Stimulated activated effector memory CD8-positive, alpha-beta T cell treated with anti-CD3 and anti-CD28 coated beads, Interleukin-12 subunit alpha, Interleukin-12 subunit beta, amount 100 ng/mL, for 72 hours (primary cell): Measurements from ENCODE around the gene GUCY1A1.
"Not testable (repeated sequence)": the region's sequence is repeated elsewhere in the genome, so short reads cannot be mapped to it uniquely, and the experiment has no call there.

Experiments used
- ATAC-seq: fragments of 150-1000 bp; cut with Tn5 transposase; 2 replicates; pipeline ENCODE4 v1.10.0; 2021
- DNase-seq, 2 donors: peaks; one replicate each; pipeline ENCODE4 v3.0.0; 2021 to 2022; ENCODE audit warnings: low spot score in 2 of 2
- H3K27ac Mint-ChIP-seq: one replicate; pipeline ENCODE4 v1.8.0; 2022; ENCODE audit warnings: mild to moderate bottlenecking, mixed read lengths
- H3K36me3 Mint-ChIP-seq: one replicate; pipeline ENCODE4 v1.8.0; 2022; ENCODE audit warnings: mild to moderate bottlenecking, mixed read lengths
- H3K4me1 Mint-ChIP-seq: one replicate; pipeline ENCODE4 v1.8.0; 2022; ENCODE audit warnings: mixed read lengths
- H3K4me3 Mint-ChIP-seq: one replicate; pipeline ENCODE4 v1.8.0; 2022; ENCODE audit warnings: mild to moderate bottlenecking, mixed read lengths
- H3K9me3 Mint-ChIP-seq: one replicate; pipeline ENCODE4 v1.8.0; 2022; ENCODE audit warnings: mixed read lengths

Gene GUCY1A1

DNA sequence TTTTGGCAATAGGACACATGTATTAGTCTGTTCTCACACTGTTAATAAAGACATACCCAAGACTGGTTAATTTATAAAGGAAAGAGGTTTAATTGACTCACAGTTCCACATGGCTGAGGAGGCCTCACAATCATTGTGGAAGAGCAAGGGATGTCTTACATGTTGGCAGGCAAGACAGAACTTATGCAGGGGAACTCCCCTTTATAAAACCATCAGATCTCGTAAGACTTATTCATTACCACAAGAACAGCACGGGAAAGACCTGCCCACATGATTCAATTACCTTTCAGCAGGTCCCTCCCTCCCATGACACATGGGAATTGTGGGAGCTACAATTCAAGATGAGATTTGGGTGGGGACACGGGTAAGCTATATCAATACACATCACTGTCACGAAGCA, 15.9 kb upstream of the GUCY1A1 start:
- H3K4me1 Mint-ChIP-seq, H3K9me3 Mint-ChIP-seq, ATAC-seq, H3K4me3 Mint-ChIP-seq, H3K36me3 Mint-ChIP-seq, DNase-seq, H3K27ac Mint-ChIP-seq: not testable (repeated sequence)

DNA sequence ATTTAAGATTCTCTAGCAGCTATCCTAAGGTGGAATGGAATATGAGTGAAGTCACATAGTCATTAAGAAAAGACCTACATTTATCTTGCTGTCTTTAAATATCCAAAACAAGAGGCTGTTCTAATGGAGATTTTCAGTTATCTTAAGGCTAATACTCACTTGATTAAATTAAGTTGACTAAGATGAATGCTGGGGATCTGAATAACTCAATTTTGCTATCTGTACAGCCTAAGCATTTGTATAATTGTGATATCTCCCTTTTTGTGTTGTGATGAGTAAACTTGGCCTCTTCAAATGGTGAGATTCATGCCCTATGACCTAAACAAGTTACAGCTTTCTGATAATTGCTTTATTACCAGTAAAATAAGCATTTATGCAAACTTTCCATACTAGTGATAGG, 13.6 kb upstream of the GUCY1A1 start:
- H3K4me1 Mint-ChIP-seq, result no peaks in the 10 kb centered on the region
- H3K27ac Mint-ChIP-seq, result no peak overlapping the region
- DNase-seq (no peak), ATAC-seq (no peak)
- H3K4me3 Mint-ChIP-seq, result no peak overlapping the region
- H3K36me3 Mint-ChIP-seq, result no peaks in the 10 kb centered on the region
- H3K9me3 Mint-ChIP-seq, result no peaks in the 10 kb centered on the region

DNA sequence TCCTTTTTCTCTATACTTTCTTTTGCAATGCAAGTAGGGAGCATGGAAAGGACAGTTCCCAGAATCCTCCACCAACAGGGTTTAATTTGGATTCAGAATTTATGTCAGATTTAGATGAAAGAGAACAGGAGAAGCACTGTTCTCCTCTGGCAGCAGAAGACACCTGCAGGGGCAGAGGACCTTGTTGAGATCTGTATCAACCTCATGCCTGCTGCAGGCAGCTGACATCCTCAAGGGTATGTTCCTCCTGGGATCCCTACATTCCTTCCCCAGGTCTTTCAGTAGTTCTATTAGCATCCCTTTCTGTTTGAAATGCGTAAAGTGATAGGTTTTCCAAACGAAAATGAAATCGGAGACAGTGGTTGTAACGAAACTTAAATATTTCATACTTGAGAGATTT, 10.6 kb upstream of the GUCY1A1 start:
- no peak for ATAC-seq
- Mint-ChIP-seq H3K36me3 (no peaks in the 10 kb centered on the region), H3K4me1 (no peaks in the 10 kb centered on the region), H3K9me3 (no peaks in the 10 kb centered on the region), H3K4me3 (no peak overlapping the region), H3K27ac (no peak overlapping the region)
- DNase-seq, result no peak

DNA sequence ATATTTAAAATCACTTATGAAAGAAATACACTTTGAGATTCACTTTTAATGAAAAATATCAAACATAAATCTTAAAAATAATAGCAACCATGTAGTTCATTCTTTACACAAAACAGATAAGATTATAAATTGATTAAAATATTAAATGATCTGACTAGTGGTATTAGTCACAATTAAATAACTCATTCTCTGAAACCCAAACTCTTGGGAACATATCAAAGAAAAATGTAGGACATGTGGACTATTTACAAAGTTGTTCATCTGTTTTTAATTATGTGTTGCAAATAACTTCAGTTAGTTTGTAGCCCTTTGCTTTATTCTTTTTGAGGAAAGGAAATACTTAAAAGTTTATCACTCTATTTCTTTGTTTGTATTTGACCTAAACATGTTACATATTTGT, 9.5 kb upstream of the GUCY1A1 start:
- no peak for DNase-seq
- ATAC-seq, result no peak
- no peak overlapping the region for H3K4me3 Mint-ChIP-seq
- H3K27ac Mint-ChIP-seq, result no peak overlapping the region
- no peaks in the 10 kb centered on the region for H3K9me3 Mint-ChIP-seq
- H3K36me3 Mint-ChIP-seq, result no peaks in the 10 kb centered on the region
- no peaks in the 10 kb centered on the region for H3K4me1 Mint-ChIP-seq

DNA sequence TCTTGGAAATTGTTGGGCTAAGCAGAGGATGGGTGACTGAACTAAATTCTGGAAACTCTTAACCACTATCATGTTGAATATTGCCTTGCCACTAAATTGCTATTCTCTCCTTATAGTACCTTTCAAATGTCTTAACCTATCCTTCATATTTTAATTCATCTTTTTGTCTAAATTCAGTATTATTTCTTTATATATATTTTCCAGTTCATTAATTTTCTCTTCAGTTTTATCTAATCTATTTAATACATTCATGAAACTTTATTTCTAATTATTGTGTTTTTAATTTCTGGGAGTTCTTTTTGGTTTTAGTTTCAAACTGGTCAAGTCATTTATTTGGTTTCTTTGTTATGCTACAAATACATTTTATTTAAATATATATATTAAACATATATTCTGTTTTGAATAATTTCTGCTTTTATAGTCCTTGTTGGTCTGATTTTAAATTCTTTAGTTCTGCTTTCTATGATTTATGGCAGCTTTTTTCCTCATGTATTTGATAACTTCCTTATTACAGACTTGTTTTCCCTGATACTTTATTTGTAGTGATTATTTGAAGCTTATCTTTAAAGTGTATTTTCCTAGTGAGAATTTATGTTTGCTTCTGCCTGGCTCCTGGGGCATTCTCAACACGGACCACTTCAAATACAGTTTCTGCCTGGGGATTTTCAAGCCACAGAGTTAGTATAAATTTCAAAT, 8.5 kb upstream of the GUCY1A1 start:
- Mint-ChIP-seq H3K36me3 (no peaks in the 10 kb centered on the region), H3K4me1 (no peaks in the 10 kb centered on the region), H3K4me3 (no peak overlapping the region), H3K27ac (no peak overlapping the region), H3K9me3 (no peaks in the 10 kb centered on the region)
- no peak for DNase-seq
- no peak for ATAC-seq

DNA sequence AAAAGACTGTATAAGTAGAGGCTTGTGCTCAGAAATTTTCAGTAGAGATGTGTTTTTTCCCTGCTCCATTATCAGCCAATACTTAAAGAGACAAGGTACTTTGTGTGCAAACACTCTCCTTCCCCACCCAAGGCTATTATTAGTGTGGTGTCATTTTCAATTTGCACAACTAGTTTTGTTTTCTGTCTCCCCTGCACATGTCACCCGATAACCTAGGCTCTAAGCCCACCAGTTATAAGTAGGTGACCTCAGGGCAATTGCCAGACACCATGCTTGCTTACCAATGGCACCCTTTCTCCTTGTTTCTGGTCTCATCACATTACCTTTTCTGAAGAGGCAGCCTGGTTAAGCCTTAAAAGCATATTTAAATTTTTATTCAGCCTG, 8.0 kb upstream of the GUCY1A1 start:
- Mint-ChIP-seq H3K4me1 (no peaks in the 10 kb centered on the region), H3K4me3 (no peak overlapping the region), H3K27ac (no peak overlapping the region), H3K36me3 (no peaks in the 10 kb centered on the region), H3K9me3 (no peaks in the 10 kb centered on the region)
- ATAC-seq, result no peak
- DNase-seq, result no peak

DNA sequence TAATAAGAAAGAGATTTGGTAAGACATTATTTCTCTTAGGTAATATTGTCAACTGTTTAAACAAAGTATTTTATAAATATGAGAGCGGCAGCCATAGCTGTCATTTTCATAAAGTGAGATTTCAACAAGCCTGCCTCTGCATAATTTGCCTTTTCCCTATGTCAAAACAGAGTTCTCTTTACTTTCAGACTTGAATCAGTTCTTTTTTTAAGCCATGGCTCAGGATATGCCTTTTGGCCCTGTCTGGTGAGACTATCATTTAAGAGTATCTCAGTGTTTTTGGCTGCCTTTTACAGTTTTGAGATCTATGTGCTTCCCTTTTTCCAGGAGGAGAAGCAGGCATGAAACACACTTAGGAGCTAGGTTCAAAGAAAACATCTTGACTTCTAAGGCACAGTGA, 7.5 kb upstream of the GUCY1A1 start:
- DNase-seq, result no peak
- no peaks in the 10 kb centered on the region for H3K36me3 Mint-ChIP-seq
- no peaks in the 10 kb centered on the region for H3K9me3 Mint-ChIP-seq
- no peak overlapping the region for H3K4me3 Mint-ChIP-seq
- no peaks in the 10 kb centered on the region for H3K4me1 Mint-ChIP-seq
- no peak for ATAC-seq
- no peak overlapping the region for H3K27ac Mint-ChIP-seq

DNA sequence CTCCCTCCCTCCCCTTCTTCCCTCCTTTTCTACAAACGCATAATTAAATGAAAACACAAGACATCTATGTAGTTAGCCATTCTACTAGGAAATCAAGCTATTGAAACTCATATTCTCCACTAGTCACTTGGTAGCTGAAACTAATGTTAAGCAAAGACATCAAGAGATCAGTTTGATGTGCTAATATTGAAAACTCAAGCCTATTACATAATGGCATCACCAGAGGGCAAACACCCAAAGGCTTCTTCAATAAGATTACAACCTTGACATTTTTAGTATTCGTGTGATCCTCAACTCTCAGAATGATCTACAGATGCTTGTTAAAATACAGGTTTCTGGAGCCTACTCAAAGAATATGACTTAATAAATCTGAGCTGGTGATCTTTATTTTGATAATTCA, 6.2 kb upstream of the GUCY1A1 start:
- DNase-seq, result no peak
- Mint-ChIP-seq H3K36me3 (no peaks in the 10 kb centered on the region), H3K4me3 (no peak overlapping the region), H3K4me1 (no peaks in the 10 kb centered on the region), H3K27ac (no peak overlapping the region), H3K9me3 (no peaks in the 10 kb centered on the region)
- ATAC-seq, result no peak

DNA sequence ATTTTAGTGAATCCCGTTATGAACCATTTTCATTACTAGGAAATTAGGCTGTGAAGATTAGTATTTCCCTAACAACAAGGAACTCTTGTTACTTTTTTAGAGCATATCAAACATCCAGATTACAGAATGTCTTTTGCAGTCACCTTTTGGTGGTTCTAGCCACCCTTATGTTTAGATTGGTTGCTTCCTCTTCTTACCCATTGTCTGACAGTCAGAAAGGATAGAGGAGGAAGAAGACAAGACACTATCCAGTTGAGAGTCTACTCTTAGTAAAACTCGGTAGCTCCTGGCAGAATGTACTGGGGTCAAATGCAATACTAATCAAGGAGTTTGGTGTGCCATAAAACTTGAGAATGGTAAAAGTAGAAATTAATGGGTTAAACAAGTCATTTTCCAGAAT, 1.6 kb upstream of the GUCY1A1 start:
- H3K9me3 Mint-ChIP-seq, result no peaks in the 10 kb centered on the region
- no peaks in the 10 kb centered on the region for H3K36me3 Mint-ChIP-seq
- no peak for ATAC-seq
- no peak overlapping the region for H3K27ac Mint-ChIP-seq
- DNase-seq, result no peak
- no peak overlapping the region for H3K4me3 Mint-ChIP-seq
- peaks cover 7% of the 10 kb centered on the region for H3K4me1 Mint-ChIP-seq

DNA sequence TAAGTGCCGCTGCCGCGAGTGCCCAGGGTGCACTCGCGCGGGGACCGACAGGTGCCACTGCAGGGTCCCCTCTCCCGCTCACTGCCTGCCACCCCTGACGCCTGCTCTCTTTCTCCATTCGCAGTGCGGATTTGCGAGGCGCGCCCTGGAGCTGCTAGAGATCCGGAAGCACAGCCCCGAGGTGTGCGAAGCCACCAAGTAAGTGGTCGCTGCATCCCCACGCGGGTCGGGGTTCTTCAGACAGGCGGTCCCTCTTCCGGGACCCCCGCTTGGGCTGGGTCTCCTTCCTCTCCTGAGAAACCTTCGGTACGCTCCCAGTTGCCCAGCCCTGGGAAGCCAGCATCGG, 547 bp downstream of the GUCY1A1 start:
- no peak overlapping the region for H3K27ac Mint-ChIP-seq
- peaks cover 2% of the 10 kb centered on the region for H3K9me3 Mint-ChIP-seq
- ATAC-seq (peak; percentile 40), DNase-seq (no peak)
- H3K36me3 Mint-ChIP-seq, result no peaks in the 10 kb centered on the region
- peaks cover 7% of the 10 kb centered on the region for H3K4me1 Mint-ChIP-seq
- peak overlapping the region; percentile 47 for H3K4me3 Mint-ChIP-seq

DNA sequence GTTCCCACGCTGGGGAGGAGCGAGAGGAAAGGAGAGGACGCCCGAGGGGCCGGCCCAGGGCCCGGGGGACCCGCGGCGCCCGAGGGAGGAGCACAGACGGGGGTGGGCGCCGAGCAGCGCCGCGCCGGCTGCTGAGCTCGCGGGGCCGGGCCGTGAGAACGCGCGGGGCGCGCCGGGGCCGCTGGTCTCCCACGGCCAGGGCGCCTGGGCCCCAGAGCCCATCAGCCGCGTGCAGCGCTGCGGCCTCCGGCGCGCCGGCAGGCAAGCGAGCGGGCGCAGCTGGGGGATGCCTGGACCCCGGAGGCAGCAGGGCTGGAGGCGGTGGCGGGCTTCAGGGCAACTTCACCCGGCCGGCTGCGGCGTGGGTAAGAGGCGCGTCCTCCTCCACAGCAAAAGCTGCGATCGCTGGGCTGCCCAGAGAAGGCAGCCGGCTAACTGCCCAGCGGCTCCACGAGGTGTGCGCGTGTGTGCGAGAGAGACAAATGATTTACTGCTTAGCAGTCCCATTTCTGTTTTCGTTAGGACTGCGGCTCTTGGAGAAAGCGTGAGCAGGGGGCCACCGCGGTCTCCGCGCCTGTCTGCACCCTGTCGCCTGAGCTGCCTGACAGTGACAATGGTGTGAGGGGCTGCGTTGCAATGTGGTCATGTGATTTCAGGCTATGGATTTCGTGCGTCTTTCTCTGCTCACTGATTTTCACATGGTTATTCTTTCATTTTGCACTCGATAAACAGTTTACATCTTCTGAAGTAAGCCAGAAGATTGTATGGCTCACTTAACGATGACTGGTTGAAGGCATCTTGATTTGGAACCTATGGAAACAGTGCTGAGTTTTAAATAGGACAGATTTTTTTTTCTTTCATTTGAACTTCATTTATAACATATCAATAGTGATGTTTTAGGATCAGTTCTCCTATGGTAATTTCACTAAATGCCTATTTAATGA, 1.2 kb downstream of the GUCY1A1 start:
- DNase-seq (no peak), ATAC-seq (peak; percentile 57)
- H3K27ac Mint-ChIP-seq, result no peak overlapping the region
- peak overlapping the region; percentile 47 for H3K4me3 Mint-ChIP-seq
- peaks cover 2% of the 10 kb centered on the region for H3K9me3 Mint-ChIP-seq
- peaks cover 7% of the 10 kb centered on the region for H3K4me1 Mint-ChIP-seq
- no peaks in the 10 kb centered on the region for H3K36me3 Mint-ChIP-seq

DNA sequence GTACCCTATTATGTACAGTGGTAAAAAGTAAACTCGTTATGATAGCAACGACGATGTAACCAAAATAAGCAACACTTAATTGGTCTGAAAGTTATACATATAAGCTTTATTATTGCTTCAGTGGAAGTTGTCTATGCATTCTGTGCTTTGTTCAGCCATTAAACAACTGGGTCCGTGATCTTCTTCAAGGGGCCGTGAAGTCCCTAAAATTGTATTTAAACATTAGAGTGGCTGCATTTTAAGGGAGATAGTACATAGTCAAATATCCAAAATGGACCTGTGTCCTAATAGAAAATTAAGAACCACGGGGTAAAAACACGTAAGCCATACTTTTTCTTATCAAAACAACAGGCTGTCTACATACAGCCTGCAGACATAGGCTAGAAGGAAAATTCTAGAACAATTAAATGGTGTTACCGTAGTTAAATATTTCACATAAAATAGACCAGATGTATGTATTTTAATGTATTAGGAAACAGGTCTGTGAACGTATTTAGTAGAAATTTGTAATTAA, 2.1 kb downstream of the GUCY1A1 start:
- no peak overlapping the region for H3K4me3 Mint-ChIP-seq
- H3K36me3 Mint-ChIP-seq, result no peaks in the 10 kb centered on the region
- H3K27ac Mint-ChIP-seq, result no peak overlapping the region

DNA sequence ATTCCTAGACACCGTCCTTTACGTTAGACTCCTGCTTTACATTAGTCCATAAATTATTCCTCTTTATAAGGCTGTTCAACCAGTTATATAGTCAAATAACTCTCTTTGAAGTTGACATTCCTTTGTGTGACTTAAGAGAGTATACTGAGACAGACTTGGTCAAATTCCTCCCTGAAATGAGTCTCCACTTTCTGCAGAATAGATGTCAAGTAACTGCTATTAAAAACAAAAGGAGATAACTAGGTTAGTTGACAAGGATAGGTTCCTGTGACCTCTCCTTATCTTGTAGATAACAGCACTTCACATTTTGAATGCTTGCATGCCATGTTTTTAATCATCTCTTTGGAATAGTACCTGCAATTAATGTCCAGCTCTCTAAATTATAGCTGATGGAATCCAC, 5.7 kb downstream of the GUCY1A1 start:
- Mint-ChIP-seq H3K9me3 (peaks cover 5% of the 10 kb centered on the region), H3K27ac (no peak overlapping the region), H3K36me3 (no peaks in the 10 kb centered on the region), H3K4me1 (no peaks in the 10 kb centered on the region), H3K4me3 (no peak overlapping the region)
- DNase-seq, result no peak
- ATAC-seq, result no peak

More for the DNA sequence above, 2.1 kb downstream of the GUCY1A1 start:
- peaks cover 5% of the 10 kb centered on the region for H3K9me3 Mint-ChIP-seq
- peaks cover 7% of the 10 kb centered on the region for H3K4me1 Mint-ChIP-seq
- no peak for DNase-seq
- ATAC-seq, result no peak

DNA sequence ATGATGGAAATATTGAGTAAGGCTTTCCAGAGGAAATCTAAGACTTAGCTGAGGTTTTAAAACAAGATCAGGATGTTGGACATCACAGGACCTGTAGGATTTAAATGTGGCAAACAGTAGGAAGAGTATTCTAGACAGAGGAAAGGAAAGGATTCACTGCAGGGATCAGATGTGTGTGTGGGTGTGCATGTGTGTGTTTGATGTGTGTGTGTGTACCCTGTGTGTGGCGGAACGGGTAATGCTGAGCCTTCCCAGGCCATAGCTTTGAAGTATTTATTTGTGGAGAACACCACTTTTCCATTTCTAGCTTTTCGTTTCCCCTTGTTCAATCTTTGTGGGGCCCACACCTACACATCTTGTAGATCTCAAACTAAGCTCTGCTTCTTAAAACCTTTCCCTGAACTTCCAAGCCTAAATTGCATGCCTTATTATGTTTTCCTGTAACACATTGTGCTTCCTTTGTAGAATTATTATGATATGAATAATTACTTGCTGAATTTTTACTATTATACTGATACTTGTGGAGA, 6.9 kb downstream of the GUCY1A1 start:
- Mint-ChIP-seq H3K27ac (no peak overlapping the region), H3K4me1 (no peaks in the 10 kb centered on the region), H3K9me3 (peaks cover 5% of the 10 kb centered on the region), H3K4me3 (no peak overlapping the region), H3K36me3 (no peaks in the 10 kb centered on the region)
- DNase-seq (no peak), ATAC-seq (no peak)

DNA sequence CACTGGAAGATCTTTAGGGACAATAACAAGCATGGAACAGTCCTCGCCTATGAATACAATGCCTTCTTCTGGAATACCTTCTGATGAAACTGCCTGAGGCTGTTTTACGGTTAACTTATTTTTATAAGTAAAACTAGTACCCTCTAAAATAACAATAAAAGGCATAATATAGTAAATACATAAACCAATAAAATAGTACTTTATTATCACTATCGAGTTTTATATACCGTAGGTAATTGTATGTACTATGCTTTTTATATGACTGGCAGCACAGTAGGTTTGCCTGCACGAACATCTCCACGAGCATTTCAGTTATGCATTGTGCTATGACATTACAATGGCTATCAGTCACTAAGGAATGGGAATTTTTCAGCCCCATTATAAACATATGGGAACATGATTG, 8.0 kb downstream of the GUCY1A1 start:
- Mint-ChIP-seq H3K4me3 (no peak overlapping the region), H3K4me1 (no peaks in the 10 kb centered on the region), H3K27ac (no peak overlapping the region), H3K36me3 (no peaks in the 10 kb centered on the region), H3K9me3 (peaks cover 5% of the 10 kb centered on the region)
- DNase-seq (no peak), ATAC-seq (no peak)
